Hematopoietic multipotent progenitor cell treated with erythropoietin and hydrocortisone succinate and interleukin-3 and kit ligand, for 4 days (in vitro differentiated cells): Measurements from ENCODE around the gene FITM1.
A peak's percentile ranks its signal among the peaks of the same experiment; 100 is the strongest.

ENCODE experiments used
- DNase-seq: peaks from one replicate; pipeline ENCODE4 v3.0.0-alpha.2; 2015

The FITM1 gene

GRCh38 chr14:24130380-24130716 lies at the start of gene FITM1:
FITM1 (plus strand) TSS chr14:24130659; CDS start chr14:24131564, 905 bp downstream.
- no peak for DNase-seq

GRCh38 chr14:24080888-24081738 lies 49.3 kb upstream of the FITM1 start:
- peak; percentile 75 for DNase-seq

- no peak for DNase-seq
Observed at GRCh38 chr14:24081739-24082211, 48.7 kb upstream of the FITM1 start.

- no peak for DNase-seq
Observed at GRCh38 chr14:24082411-24083080, 47.9 kb upstream of the FITM1 start.

GRCh38 chr14:24083462-24083861 lies 47.0 kb upstream of the FITM1 start:
- DNase-seq: no peak

GRCh38 chr14:24084440-24084839 lies 46.0 kb upstream of the FITM1 start:
- no peak for DNase-seq

GRCh38 chr14:24085215-24085614 lies 45.2 kb upstream of the FITM1 start:
- no peak for DNase-seq

GRCh38 chr14:24086193-24086955 lies 44.1 kb upstream of the FITM1 start:
- DNase-seq: no peak

- no peak for DNase-seq
Observed at GRCh38 chr14:24087004-24087403, 43.5 kb upstream of the FITM1 start.

- no peak for DNase-seq
Observed at GRCh38 chr14:24088095-24088494, 42.4 kb upstream of the FITM1 start.

- DNase-seq: no peak
Observed at GRCh38 chr14:24089890-24090289, 40.6 kb upstream of the FITM1 start.

GRCh38 chr14:24092110-24092504 lies 38.4 kb upstream of the FITM1 start:
- DNase-seq: no peak

GRCh38 chr14:24092505-24093206 lies 37.8 kb upstream of the FITM1 start:
- DNase-seq: no peak

- no peak for DNase-seq
Observed at GRCh38 chr14:24093207-24093900, 37.1 kb upstream of the FITM1 start.

GRCh38 chr14:24093901-24094840 lies 36.3 kb upstream of the FITM1 start, which contains the start of gene PCK2:
PCK2 (plus strand) TSS chr14:24094311; CDS start chr14:24094406, 95 bp downstream.
- DNase-seq: peak; percentile 98

GRCh38 chr14:24094841-24095270 lies 35.6 kb upstream of the FITM1 start:
- DNase-seq: no peak

GRCh38 chr14:24095271-24096068 lies 35.0 kb upstream of the FITM1 start:
- DNase-seq: peak; percentile 96

- DNase-seq: no peak
Observed at GRCh38 chr14:24096545-24097181, 33.8 kb upstream of the FITM1 start.

- no peak for DNase-seq
Observed at GRCh38 chr14:24098229-24098926, 32.1 kb upstream of the FITM1 start.
